H1 (cell line): Measurements from ENCODE around the gene AMBN. TPM values are rescaled to one million over a fixed set of nuclear protein-coding genes. Genes with fewer than 3 reads are reported as not detected.

ENCODE experiments used
- CTCF ChIA-PET: fragments of 300-600 bp; sonication (Branson Sonifier 250); formaldehyde crosslinking; loops from one replicate; lab custom pipeline; 2021; ENCODE audit not compliant: partially characterized antibody; lab: Charles Lee
- POLR2A ChIA-PET: fragments of 300-600 bp; sonication (Branson Sonifier 250); formaldehyde crosslinking; loops from one replicate; lab custom pipeline; 2021; ENCODE audit warnings: inconsistent platforms; ENCODE audit not compliant: partially characterized antibody; lab: Charles Lee
- DNase-seq, 2 experiments: peaks; one replicate each; pipeline versions ENCODE4 v3.0.0 to v3.0.0-alpha.2; 2010 to 2022; ENCODE audit warnings: low spot score in 2 of 2, low read depth in 1 of 2, mixed read lengths in 1 of 2
- FAIRE-seq: peaks from 2 replicates; lab custom pipeline; 2011; peaks lifted over from hg19 to GRCh38; lab: Jason Lieb, UNC
- H2AFZ ChIP-seq: 2 replicates; pipeline ENCODE4 v1.8.1; 2012; ENCODE audit warnings: low read length, inconsistent platforms
- H2AK5ac ChIP-seq: 2 replicates; pipeline ENCODE4 v1.6.1; 2013; ENCODE audit warnings: low read depth, low read length
- H2BK120ac ChIP-seq: replicated peaks from 2 replicates; pipeline ENCODE3; 2013; ENCODE audit warnings: low read depth, low read length, inconsistent platforms
- H2BK12ac ChIP-seq: 2 replicates; pipeline ENCODE4 v1.6.1; 2013; ENCODE audit warnings: low read depth, low read length
- H2BK15ac ChIP-seq: 2 replicates; pipeline ENCODE4 v1.6.1; 2013; ENCODE audit warnings: low read length
- H2BK20ac ChIP-seq: 2 replicates; pipeline ENCODE4 v1.6.1; 2013; ENCODE audit warnings: low read length
- H2BK5ac ChIP-seq: 2 replicates; pipeline ENCODE4 v1.6.1; 2013; ENCODE audit warnings: low read depth, low read length
- H3K14ac ChIP-seq: 2 replicates; pipeline ENCODE4 v1.6.1; 2013; ENCODE audit warnings: inconsistent platforms; ENCODE audit not compliant: insufficient read length
- H3K18ac ChIP-seq: 2 replicates; pipeline ENCODE4 v1.6.1; 2013; ENCODE audit warnings: low read length; ENCODE audit errors: extremely low read depth
- H3K23ac ChIP-seq: 2 replicates; pipeline ENCODE4 v1.6.1; 2013; ENCODE audit warnings: inconsistent platforms; ENCODE audit not compliant: insufficient read length
- H3K23me2 ChIP-seq: 2 replicates; pipeline ENCODE4 v1.6.1; 2013; ENCODE audit warnings: low read depth, low read length
- H3K27ac ChIP-seq: 2 replicates; pipeline ENCODE4 v1.6.1; 2011; ENCODE audit warnings: low read depth, low read length, inconsistent platforms
- H3K27me3 ChIP-seq, 4 experiments: replicated peaks in 1 of 4; 1 replicate in 1 of 4; 2 replicates in 3 of 4; pipeline versions ENCODE4 v1.6.1 to v1.8.1; 2011 to 2013; ENCODE audit warnings: low read length in 3 of 4, mild to moderate bottlenecking in 3 of 4, inconsistent platforms in 2 of 4, mixed read lengths in 2 of 4, moderate library complexity in 1 of 4; ENCODE audit not compliant: control insufficient read depth in 3 of 4, insufficient read depth in 3 of 4; ENCODE audit errors: extremely low read depth in 1 of 4
- H3K36me3 ChIP-seq, 4 experiments: 2 replicates each; pipeline versions ENCODE4 v1.6.1 to v1.8.1; 2011 to 2013; ENCODE audit warnings: mild to moderate bottlenecking in 4 of 4, low read length in 3 of 4, moderate library complexity in 2 of 4, control low read depth in 1 of 4, inconsistent platforms in 1 of 4; ENCODE audit not compliant: insufficient read depth in 4 of 4, control insufficient read depth in 2 of 4
- H3K4ac ChIP-seq: replicated peaks from 2 replicates; pipeline ENCODE3; 2013; ENCODE audit warnings: low read length, low read depth, mixed read lengths, inconsistent platforms; ENCODE audit not compliant: insufficient read length
- H3K4me1 ChIP-seq, 4 experiments: replicated peaks in 1 of 4; 1 replicate in 1 of 4; 2 replicates in 3 of 4; pipeline versions ENCODE4 v1.6.1 to v1.8.1; 2011 to 2013; ENCODE audit warnings: low read length in 3 of 4, inconsistent platforms in 2 of 4, mixed read lengths in 1 of 4; ENCODE audit not compliant: insufficient read depth in 4 of 4, control insufficient read depth in 3 of 4
- H3K4me2 ChIP-seq, 2 experiments: 2 replicates each; pipeline versions ENCODE4 v1.6.1 to v1.8.1; 2011 to 2013; ENCODE audit warnings: low read depth in 2 of 2, low read length in 2 of 2, control low read depth in 1 of 2, inconsistent platforms in 1 of 2, mild to moderate bottlenecking in 1 of 2; ENCODE audit not compliant: insufficient read depth in 1 of 2
- H3K4me3 ChIP-seq, 4 experiments: fragments of 200-600, 300-600 bp in 1 of 4; sonication (generic), shearing (Covaris generic), sonication (Bioruptor Twin) in 1 of 4; 2 replicates each; pipeline versions ENCODE4 v1.5.1 to v1.8.1; 2011 to 2016; ENCODE audit warnings: low read length in 4 of 4, low read depth in 3 of 4, control low read depth in 2 of 4, inconsistent platforms in 2 of 4, mild to moderate bottlenecking in 2 of 4, mixed read lengths in 1 of 4, moderate library complexity in 1 of 4; ENCODE audit not compliant: insufficient read depth in 2 of 4; ENCODE audit errors: extremely low read depth in 1 of 4
- H3K56ac ChIP-seq: replicated peaks from 2 replicates; pipeline ENCODE3; 2013; ENCODE audit warnings: low read depth, mild to moderate bottlenecking, mixed read lengths, low read length, inconsistent platforms; ENCODE audit not compliant: insufficient read length
- H3K79me1 ChIP-seq: 2 replicates; pipeline ENCODE4 v1.6.1; 2013; ENCODE audit warnings: low read depth, low read length, control low read depth
- H3K79me2 ChIP-seq, 2 experiments: 2 replicates each; pipeline versions ENCODE4 v1.6.1 to v1.8.1; 2012 to 2013; ENCODE audit warnings: low read length in 2 of 2, mild to moderate bottlenecking in 2 of 2, inconsistent platforms in 1 of 2; ENCODE audit not compliant: insufficient read depth in 2 of 2, control insufficient read depth in 1 of 2
- H3K9ac ChIP-seq, 4 experiments: replicated peaks in 1 of 4; 1 replicate in 1 of 4; 2 replicates in 3 of 4; pipeline versions ENCODE4 v1.6.1 to v1.8.1; 2011 to 2013; ENCODE audit warnings: low read depth in 3 of 4, low read length in 3 of 4, control low read depth in 2 of 4, mild to moderate bottlenecking in 2 of 4, moderate library complexity in 2 of 4, inconsistent platforms in 1 of 4; ENCODE audit errors: extremely low read depth in 1 of 4
- H3K9me3 ChIP-seq, 2 experiments: 2 replicates each; pipeline versions ENCODE4 v1.6.1 to v1.8.1; 2012 to 2013; ENCODE audit warnings: mild to moderate bottlenecking in 2 of 2, moderate library complexity in 2 of 2, control low read depth in 1 of 2, inconsistent platforms in 1 of 2, low read depth in 1 of 2, low read length in 1 of 2, mixed read lengths in 1 of 2; ENCODE audit not compliant: insufficient read depth in 2 of 2
- H4K20me1 ChIP-seq, 2 experiments: replicated peaks in 1 of 2; 2 replicates each; pipeline versions ENCODE3 to v1.8.1; 2011 to 2013; ENCODE audit warnings: inconsistent platforms in 2 of 2, low read length in 2 of 2, mild to moderate bottlenecking in 1 of 2; ENCODE audit not compliant: insufficient read depth in 2 of 2, control insufficient read depth in 1 of 2
- H4K5ac ChIP-seq: 2 replicates; pipeline ENCODE4 v1.6.1; 2013; ENCODE audit warnings: low read length, low read depth, mixed read lengths, inconsistent platforms; ENCODE audit not compliant: insufficient read length
- H4K8ac ChIP-seq: 2 replicates; pipeline ENCODE4 v1.8.0; 2013; ENCODE audit warnings: mild to moderate bottlenecking, moderate library complexity, low read length, inconsistent platforms; ENCODE audit not compliant: insufficient read depth; ENCODE audit errors: extremely low read depth
- H4K91ac ChIP-seq: replicated peaks from 2 replicates; pipeline ENCODE3; 2013; ENCODE audit warnings: low read length, mixed read lengths, inconsistent platforms; ENCODE audit not compliant: insufficient read length
- EGR1 ChIP-seq: IDR thresholded peaks from 2 replicates; pipeline ENCODE4 v1.6.1; 2011; ENCODE audit warnings: low read depth, low read length, borderline replicate concordance
- HDAC2 ChIP-seq, 2 experiments: fragments of 300-600 bp in 1 of 2; sonication (generic) in 1 of 2; IDR thresholded peaks; 2 replicates each; pipeline ENCODE4 v1.6.1; 2011 to 2012; ENCODE audit warnings: low read depth in 2 of 2, low read length in 2 of 2, mild to moderate bottlenecking in 2 of 2, moderate library complexity in 2 of 2, borderline replicate concordance in 1 of 2, inconsistent platforms in 1 of 2
- KDM1A ChIP-seq: fragments of 200-600, 300-600 bp; sonication (generic); IDR thresholded peaks from 2 replicates; pipeline ENCODE4 v1.7.1; 2016; ENCODE audit warnings: mild to moderate bottlenecking, low read length, borderline replicate concordance
- NRF1 ChIP-seq: IDR thresholded peaks from 2 replicates; pipeline ENCODE4 v1.6.1; 2011; ENCODE audit warnings: mild to moderate bottlenecking, low read depth, low read length, improper control_type of control experiment
- TAF1 ChIP-seq: IDR thresholded peaks from 2 replicates; pipeline ENCODE4 v1.6.1; 2011; ENCODE audit warnings: mild to moderate bottlenecking, low read depth, low read length
- WGBS, 2 experiments: shearing (Covaris generic) in 1 of 2; methylation state at CpG; one replicate each; pipeline versions ENCODE4 v1.1.6 to v1.1.7; 2013 to 2015; ENCODE audit warnings: low lambda C conversion rate in 2 of 2, mixed read lengths in 2 of 2, inconsistent platforms in 1 of 2, low coverage in 1 of 2, missing lambda C conversion rate in 1 of 2; ENCODE audit not compliant: insufficient replicate concordance in 2 of 2, insufficient coverage in 1 of 2, insufficient read length in 1 of 2; ENCODE audit errors: extremely low coverage in 1 of 2, missing lambda C conversion rate in 1 of 2; 5-methylcytosine and 5-hydroxymethylcytosine counted together
- polyA plus RNA-seq, 7 experiments: library from polyadenylated mRNA; depleted of rRNA in 3 of 7; stranded (reverse) in 5 of 7; unstranded in 2 of 7; fragments of >200 nt in 5 of 7; fragments of 200-250 nt in 2 of 7; gene quantifications; 1 replicate in 5 of 7; 2 replicates in 1 of 7; 4 replicates in 1 of 7; pipeline versions ENCODE4 v1.2.1 to v1.2.3, GENCODE V29; 2011 to 2013; ENCODE audit warnings: missing spikeins in 2 of 7, mixed read lengths in 2 of 7
- total RNA-seq: library from RNA; stranded (reverse); fragmentation: NEBNext Ultra II Directional; extraction: Animal tissue kit (Norgen Biotek cat#: 25700); gene quantifications from 2 replicates; pipeline ENCODE4 v1.2.1, GENCODE V29; 2021

The AMBN gene
- total and polyA plus RNA-seq, 2 of the 8 experiments (the other 6 are each of a cell fraction or from before 2014, with no cell fraction given), result not detected

DNA sequence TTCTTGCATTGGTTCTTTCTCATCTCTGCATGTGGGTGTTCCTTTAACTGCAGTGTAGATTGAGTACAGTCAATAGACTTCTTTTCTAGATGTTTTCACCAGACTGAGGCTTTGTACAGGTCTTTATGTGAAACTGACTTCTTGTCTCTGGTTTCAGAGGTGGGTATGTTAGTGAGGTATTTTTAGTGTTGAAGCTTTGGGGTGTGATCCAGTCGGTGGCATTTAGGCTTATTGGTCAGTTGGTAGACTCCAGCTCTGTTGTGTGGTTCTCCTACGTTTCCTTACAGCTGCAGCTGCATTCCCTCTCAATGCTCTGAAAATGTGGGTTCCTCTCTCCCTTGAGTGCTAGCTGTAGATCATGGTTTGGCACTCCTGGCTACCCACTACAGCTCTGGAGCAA is 21.3 kb upstream of the AMBN start:
- H3K27me3 ChIP-seq, result no peaks in the 10 kb centered on the region
- no peak overlapping the region for H3K4ac ChIP-seq
- no peak overlapping the region for H2BK120ac ChIP-seq
- H3K23ac ChIP-seq, result no peak overlapping the region
- H3K79me2 ChIP-seq, result no peaks in the 10 kb centered on the region
- no peak for TF ChIP-seq TAF1
- TF ChIP-seq NRF1, result no peak
- TF ChIP-seq EGR1, result no peak
- no peak for TF ChIP-seq KDM1A
- no peak for TF ChIP-seq HDAC2 (IDR thresholded peaks at IDR 0.05; ENCODE audit: borderline replicate concordance in 1 of 2, low read depth in 2 of 2, low read length in 2 of 2)
- WGBS, 2 experiments, result 87% methylated on average over 2 of the region's 2 CpGs; no CpG with 5 or more reads in 1 of the 2 experiments
- no peak overlapping the region for H2BK15ac ChIP-seq
- H4K20me1 ChIP-seq, result no peaks in the 10 kb centered on the region
- no peak overlapping the region for H2AFZ ChIP-seq
- H3K18ac ChIP-seq, result no peak overlapping the region
- H2AK5ac ChIP-seq, result no peak overlapping the region
- no peaks in the 10 kb centered on the region for H3K9me3 ChIP-seq
- H4K5ac ChIP-seq, result no peak overlapping the region
- POLR2A ChIA-PET, result no interaction called here
- H3K23me2 ChIP-seq, result no peaks in the 10 kb centered on the region
- H2BK20ac ChIP-seq, result no peak overlapping the region
- no peak overlapping the region for H3K27ac ChIP-seq
- no peak overlapping the region for H3K9ac ChIP-seq
- no peaks in the 10 kb centered on the region for H3K4me1 ChIP-seq
- H3K79me1 ChIP-seq, result no peaks in the 10 kb centered on the region
- H3K14ac ChIP-seq, result no peak overlapping the region
- H3K56ac ChIP-seq, result no peak overlapping the region
- CTCF ChIA-PET, result interaction anchor here (0.9 to 1.8 kb wide), 2 partner anchors 13 to 39 kb away, joined by 3 read pairs; no protein-coding TSS in a partner anchor
- H3K4me2 ChIP-seq, result no peak overlapping the region
- H3K4me3 ChIP-seq, result no peak overlapping the region
- H3K36me3 ChIP-seq, result no peaks in the 10 kb centered on the region
- H4K8ac ChIP-seq, result no peak overlapping the region
- no peak overlapping the region for H2BK5ac ChIP-seq
- DNase-seq, result no peak
- FAIRE-seq, result no peak
- no peak overlapping the region for H4K91ac ChIP-seq
- H2BK12ac ChIP-seq, result no peak overlapping the region
